ENCODE data around the gene TBC1D22A.

Gene TBC1D22A

GRCh38 chr22:46863794-46864193 lies 101.3 kb downstream of the TBC1D22A start:
- ChIA-PET CTCF (interaction anchor here (1.4 kb wide), 1 partner anchor 12 kb away, joined by 5 read pairs; no protein-coding TSS in a partner anchor), POLR2A (no interaction called here)
- TF ChIP-seq, protein P1, sequence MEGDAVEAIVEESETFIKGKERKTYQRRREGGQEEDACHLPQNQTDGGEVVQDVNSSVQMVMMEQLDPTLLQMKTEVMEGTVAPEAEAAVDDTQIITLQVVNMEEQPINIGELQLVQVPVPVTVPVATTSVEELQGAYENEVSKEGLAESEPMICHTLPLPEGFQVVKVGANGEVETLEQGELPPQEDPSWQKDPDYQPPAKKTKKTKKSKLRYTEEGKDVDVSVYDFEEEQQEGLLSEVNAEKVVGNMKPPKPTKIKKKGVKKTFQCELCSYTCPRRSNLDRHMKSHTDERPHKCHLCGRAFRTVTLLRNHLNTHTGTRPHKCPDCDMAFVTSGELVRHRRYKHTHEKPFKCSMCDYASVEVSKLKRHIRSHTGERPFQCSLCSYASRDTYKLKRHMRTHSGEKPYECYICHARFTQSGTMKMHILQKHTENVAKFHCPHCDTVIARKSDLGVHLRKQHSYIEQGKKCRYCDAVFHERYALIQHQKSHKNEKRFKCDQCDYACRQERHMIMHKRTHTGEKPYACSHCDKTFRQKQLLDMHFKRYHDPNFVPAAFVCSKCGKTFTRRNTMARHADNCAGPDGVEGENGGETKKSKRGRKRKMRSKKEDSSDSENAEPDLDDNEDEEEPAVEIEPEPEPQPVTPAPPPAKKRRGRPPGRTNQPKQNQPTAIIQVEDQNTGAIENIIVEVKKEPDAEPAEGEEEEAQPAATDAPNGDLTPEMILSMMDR (IDR thresholded peaks at IDR 0.05; ENCODE audit: control extremely low read depth, extremely low read depth, low read depth, missing control alignments), result no peak
- DNase-seq (ENCODE audit: extremely low spot score), result no peak

- no peak for DNase-seq (ENCODE audit: extremely low spot score)
- POLR2A ChIA-PET, result no interaction called here
- TF ChIP-seq, protein P1 (IDR thresholded peaks at IDR 0.05; ENCODE audit: control extremely low read depth, extremely low read depth, low read depth, missing control alignments), result no peak
- CTCF ChIA-PET, result interaction anchor here (1.4 kb wide), 1 partner anchor 13 kb away, joined by 5 read pairs; no protein-coding TSS in a partner anchor
Measured at GRCh38 chr22:46864314-46865051, 102.0 kb downstream of the TBC1D22A start.

GRCh38 chr22:46865052-46865434 lies 102.6 kb downstream of the TBC1D22A start:
- ChIA-PET CTCF (no interaction called here), POLR2A (no interaction called here)
- TF ChIP-seq, protein P1 (IDR thresholded peaks at IDR 0.05; ENCODE audit: control extremely low read depth, extremely low read depth, low read depth, missing control alignments), result no peak
- DNase-seq (ENCODE audit: extremely low spot score), result no peak

DNA sequence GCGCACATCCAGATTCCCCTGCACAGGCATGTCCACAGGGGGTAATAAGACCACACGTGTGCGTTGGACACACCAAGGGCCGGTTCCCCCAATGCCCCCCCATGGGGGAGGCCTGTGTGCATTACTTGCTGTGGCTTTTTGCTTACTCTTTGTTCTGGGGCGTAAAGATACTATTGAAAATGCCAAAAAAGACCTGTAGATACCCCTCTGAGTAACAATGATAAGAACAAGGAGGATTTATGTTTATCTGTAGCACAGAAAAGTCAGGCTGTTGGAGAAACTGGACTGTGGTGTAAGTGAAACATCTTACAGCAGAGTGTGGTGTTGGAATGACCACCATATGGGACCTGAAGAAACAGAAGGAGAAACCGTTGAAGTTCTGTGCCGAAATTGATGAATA lies 103.2 kb downstream of the TBC1D22A start:
- no peak for DNase-seq (ENCODE audit: extremely low spot score)
- POLR2A ChIA-PET, result no interaction called here
- CTCF ChIA-PET, result no interaction called here
- TF ChIP-seq, protein P1 (IDR thresholded peaks at IDR 0.05; ENCODE audit: control extremely low read depth, extremely low read depth, low read depth, missing control alignments), result no peak

DNA sequence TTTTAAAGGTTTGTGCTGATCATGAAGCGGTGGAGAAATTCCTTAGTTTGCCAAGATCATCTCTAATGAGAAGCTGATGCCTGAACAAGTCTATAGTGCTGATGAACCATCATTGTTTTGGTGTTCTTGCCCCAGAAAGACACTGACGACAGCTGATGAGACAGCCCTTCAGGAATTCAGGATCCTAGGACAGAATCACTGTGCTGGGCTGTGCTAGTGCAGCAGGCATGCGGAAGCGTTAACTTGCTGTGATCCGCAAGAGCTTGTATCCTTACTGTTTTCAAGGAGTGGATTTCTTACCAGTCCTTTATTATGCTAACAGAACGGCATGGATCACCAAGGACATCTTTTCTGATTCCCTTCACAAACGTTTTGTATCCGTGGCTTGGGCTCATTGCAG lies 104.1 kb downstream of the TBC1D22A start:
- no peak for DNase-seq (ENCODE audit: extremely low spot score)
- POLR2A ChIA-PET, result no interaction called here
- CTCF ChIA-PET, result no interaction called here
- TF ChIP-seq, protein P1 (IDR thresholded peaks at IDR 0.05; ENCODE audit: control extremely low read depth, extremely low read depth, low read depth, missing control alignments), result no peak

GRCh38 chr22:46867106-46867505 lies 104.7 kb downstream of the TBC1D22A start:
- POLR2A ChIA-PET, result no interaction called here
- CTCF ChIA-PET, result interaction anchor here (1.0 kb wide), 1 partner anchor 12 kb away, joined by 3 read pairs; no protein-coding TSS in a partner anchor
- TF ChIP-seq, protein P1 (IDR thresholded peaks at IDR 0.05; ENCODE audit: control extremely low read depth, extremely low read depth, low read depth, missing control alignments), result no peak
- DNase-seq (ENCODE audit: extremely low spot score), result no peak
